Activated effector memory CD4-positive, alpha-beta T cell treated with anti-CD3 and anti-CD28 coated beads, Interleukin-2, amount 50 U/mL, for 16 hours (primary cell): ENCODE data around the gene ING4.

Experiments used
- DNase-seq: peaks from one replicate; pipeline ENCODE4 v3.0.0-alpha.2; 2020

ING4 gene

DNA sequence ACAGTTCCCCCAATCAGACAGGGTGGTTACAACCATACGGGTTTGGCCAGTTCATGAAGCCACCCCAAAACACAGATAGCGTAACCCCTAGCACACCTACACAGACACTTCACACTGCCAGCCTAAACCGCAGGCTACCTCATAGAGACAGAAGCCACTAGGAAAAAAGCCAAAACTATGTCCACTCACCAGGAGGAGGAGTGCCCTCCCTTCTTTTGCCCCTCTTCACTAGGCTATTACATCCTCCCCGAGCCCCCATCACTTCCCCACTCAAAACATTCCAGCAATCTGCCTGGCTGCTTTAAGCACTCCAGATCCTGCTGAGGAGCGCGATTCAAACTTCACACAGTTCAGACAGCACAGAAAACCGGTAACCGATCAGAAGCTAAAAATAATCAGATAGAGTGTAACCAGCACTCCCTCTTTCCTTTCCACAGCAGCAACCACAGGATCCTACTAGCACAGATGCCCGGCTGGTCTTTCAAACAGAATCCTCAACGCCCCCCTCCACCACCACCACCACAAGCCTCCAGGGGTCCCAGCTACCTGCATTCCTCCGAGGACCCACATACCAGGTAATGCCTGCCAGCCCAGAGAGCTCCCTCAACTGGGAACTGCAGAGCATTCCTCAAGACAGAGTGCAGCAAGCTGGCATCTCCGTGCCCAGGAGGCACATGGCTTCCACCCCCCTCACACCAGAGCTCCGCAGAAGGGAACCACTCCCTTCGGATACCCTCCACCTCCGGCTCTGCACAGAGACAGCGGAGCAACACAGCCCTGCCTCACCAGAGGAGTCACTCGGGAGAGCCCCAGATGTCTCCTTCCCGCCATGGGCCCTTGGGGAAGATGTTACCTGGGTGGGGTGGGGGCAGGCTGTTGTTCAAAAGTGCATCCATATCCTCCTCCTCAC is 57.2 kb downstream of the ING4 start:
- DNase-seq = peak; percentile 74

DNA sequence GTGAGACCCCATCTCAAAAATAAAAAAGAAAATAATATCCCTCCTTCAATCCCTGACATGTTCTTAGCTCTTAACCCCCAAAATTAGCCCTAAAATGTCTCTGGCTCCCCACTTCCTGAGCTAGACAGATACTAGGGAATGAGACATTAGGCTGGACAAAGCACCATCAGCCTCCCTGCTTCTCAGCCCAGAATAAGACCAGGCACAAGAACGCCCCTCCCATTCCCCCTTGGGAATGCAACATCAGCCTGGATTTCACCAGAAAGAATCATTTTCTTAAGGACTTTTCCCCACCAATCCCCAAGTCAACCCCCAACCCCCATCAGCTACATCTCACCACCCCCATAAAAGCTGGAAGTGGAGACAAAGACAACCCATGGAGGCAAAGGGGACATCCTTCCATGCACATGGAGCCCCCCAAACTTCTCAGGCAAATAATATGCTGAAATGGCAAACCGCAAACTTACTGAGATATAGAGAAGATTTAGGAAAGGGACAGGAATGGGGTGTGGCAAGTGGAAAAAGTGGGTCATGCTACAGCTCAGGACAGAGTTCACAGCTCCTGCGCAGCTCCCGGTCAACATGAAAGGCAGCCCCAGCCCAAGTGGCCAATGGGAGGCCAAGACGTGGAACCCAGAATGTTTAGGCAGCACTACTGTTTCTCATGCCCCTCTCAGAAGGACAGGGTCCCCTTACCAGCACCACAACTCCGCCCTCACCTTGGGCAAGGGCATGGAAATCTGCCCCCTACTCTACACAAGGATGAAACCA is 58.5 kb downstream of the ING4 start:
- DNase-seq = no peak

DNA sequence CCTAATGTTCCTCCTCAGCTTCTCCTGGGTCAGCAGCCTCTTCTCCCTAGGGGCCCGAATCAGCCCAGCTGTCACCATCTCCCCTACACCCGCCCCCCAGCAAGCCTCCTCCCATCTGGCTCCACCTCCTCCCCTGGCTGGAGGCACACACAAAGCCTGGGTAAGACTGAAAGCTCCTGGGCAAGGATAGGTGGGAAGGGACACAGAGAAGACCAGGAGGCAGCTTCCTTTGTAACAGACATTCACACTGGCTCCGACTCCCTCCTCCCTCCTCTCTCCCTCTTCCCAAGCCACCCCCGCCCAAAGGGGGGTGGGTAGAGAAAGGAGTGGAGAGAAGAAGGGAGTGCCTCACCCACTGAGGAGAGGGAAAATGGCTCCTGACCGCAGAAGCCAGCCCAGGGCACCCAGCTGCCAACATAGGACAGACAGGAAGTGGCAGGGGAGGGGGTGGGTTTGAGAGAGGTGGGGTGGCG is 59.8 kb downstream of the ING4 start:
- peak; percentile 80 for DNase-seq

DNA sequence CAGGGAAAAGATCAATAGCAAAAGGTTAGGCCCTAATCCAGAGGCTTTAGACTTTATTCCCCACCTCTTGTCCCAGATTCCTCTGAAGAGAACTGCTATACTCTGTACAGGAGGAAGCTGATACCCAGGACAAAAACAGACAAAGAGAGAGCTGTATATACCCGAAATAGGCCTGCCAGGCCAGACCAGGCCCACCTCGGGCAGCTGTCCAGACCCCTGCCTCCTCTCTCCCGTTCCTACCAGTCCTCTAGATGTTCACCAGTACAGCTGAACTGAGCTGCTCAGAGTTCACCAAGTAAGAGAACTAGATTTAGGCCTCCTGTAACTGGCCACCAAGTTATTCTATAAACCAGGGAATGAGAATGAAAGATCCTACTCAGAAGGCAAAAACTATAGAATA is 60.4 kb downstream of the ING4 start:
- no peak for DNase-seq
